DMS 273 (cell line): Measurements from ENCODE around the gene GOT1.

Experiments
- DNase-seq: peaks from one replicate; lab custom pipeline; 2025; ENCODE audit not compliant: unreplicated experiment; lab: John Stamatoyannopoulos, UW

Gene GOT1

DNA sequence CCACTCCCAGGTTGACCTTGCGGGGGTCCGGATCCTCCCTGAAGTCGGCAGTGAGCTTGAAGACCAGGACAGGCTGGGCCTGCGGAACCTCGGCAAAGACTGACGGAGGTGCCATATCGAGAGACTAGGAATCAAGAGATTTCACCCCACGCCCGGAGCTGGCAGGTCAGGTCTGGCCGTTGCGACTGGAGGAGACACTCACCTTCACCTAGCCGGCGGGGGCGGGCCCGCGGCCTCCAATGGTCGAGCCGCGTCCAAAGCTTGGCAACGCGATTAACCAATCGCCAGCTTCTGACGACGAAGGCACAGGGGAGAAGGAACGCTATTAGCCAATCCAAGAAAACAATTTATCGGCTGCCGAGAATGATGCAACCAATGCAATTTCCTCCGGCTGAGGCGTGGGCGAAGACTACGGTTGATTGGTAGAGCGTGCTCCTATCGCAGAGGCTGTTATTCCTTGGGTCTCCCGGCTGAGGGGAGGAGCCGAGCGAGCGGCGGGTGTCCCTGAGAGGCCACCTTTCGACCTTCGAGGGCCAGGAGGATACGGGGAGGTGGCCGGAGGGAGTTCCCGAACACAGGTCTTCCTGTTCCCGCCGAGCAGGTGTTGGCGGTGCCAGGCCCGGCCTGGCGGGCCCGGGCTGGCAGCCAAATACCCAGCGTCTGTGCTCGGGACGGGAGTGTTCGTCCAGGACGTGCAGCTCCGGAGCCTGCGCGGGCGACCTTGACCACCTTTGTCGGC is at the start of gene GOT1:
Gene GOT1 (minus strand): TSS at position 174 of the 739 bp plus-strand sequence. CDS start 59 bp downstream, at position 115.
- DNase-seq = peak; percentile 98

DNA sequence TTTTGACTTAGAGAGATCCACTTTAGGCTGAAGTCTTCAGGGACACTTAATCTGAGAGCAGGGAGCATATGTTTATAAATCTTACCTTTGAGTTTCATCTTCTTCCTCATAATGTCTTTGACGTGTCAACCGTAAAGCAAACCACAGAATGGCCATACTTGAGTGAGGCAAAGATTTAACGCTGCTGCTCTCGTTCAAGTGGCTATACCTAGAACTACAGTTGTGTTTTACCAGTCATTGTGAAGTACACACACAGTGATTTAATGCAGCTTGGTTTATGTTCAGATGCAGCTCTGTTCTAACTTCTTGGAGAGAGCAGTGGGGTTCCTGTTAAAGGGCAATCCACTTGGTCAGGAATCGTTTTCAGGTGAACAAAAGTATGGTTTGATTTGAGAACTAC is 39.9 kb upstream of the GOT1 start:
- no peak for DNase-seq

GRCh38 chr10:99467236-99467999 is 37.0 kb upstream of the GOT1 start:
- DNase-seq = no peak

GRCh38 chr10:99466632-99467223 is 36.3 kb upstream of the GOT1 start:
- DNase-seq = no peak

DNA sequence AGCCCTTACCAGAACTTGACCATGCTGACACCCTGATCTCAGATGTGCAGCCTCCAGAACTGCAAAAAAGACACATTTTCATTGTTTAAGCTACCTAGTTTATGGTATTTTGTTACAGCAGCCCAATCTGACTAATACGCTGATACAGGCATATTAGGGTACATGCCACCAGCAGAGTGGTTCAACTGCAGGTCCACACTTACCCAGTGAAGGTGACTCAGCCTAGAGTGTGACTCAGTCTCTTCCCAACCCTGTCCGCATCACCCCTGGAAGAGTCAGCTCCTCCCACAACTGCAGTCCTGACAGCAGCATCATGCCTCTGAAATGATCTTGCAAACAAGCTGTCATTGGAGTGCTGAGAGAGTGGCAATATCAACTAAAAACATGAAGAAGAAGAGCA is 30.8 kb upstream of the GOT1 start:
- no peak for DNase-seq

GRCh38 chr10:99460070-99460469 is 29.6 kb upstream of the GOT1 start:
- DNase-seq = no peak

DNA sequence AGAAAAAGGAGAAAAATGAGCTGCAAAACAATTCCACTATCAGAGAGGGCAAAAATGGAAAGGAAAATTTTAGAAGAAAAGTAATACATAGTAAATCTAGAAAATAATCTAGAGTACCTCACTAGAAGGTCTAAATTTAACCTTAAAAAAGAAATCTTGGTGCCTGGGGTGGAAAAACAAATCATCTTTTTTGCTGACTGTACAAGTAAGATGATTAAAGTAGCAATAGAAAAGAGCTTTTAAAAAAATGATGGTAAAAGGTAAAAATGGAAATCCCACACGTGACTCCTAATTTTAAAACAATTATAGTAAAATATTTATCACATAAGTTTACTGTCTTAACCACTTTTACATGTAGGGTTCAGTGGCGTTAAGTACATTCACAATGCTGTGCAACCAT is 28.8 kb upstream of the GOT1 start:
- no peak for DNase-seq

DNA sequence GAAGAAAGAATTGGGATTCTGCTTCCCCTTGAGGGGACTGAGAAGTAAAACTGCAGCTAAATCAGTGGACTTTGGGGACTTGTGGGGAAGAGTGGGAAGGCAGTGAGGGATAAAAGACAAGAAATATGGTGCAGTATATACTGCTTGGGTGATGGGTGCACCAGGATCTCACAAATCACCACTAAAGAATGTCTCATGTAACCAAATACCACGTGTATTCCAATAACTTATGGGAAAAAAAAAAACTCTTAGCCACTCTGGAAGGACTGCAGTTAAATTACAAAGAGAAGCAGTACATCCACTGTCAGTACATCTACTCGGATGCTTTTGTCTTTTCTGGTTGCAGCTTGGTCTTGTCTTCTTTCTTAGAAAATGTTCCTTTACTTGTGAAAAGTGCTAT is 27.4 kb upstream of the GOT1 start:
- DNase-seq = no peak

DNA sequence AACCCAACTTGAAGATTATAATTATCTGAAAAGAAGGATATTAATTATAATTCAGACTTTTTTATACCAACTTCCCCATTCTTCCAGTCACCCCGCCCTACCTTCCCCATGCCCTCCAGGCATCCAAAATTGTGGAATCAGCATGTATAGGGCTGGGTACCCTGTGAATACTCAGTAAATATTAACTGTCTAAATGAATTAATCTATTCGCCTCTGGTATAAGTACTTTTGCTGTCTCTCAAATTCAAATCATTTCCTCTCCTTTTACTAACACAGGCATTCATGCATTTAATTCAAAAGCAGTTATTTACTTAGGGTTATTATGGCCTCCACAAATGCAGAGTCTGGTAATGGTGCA is 26.5 kb upstream of the GOT1 start:
- no peak for DNase-seq

GRCh38 chr10:99456207-99456930 is 25.9 kb upstream of the GOT1 start:
- no peak for DNase-seq

GRCh38 chr10:99451981-99452380 is 21.6 kb upstream of the GOT1 start:
- DNase-seq = no peak

DNA sequence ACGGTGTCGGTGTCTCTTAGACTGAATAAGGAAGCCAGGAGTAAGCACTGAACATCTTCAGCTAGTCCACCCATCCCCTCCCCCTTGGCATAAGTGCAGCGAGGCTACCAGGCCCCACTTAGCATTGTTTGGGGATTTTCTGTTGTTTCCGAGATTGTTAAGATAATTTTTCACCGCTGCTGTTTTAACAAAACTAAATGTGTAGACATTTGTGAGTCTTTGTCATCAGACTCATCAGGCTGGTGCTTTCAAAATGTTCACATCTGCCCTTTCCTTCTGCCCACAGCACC is 21.0 kb upstream of the GOT1 start:
- no peak for DNase-seq

GRCh38 chr10:99450624-99451498 is 20.4 kb upstream of the GOT1 start:
- DNase-seq = no peak

GRCh38 chr10:99450156-99450555 is 19.7 kb upstream of the GOT1 start:
- DNase-seq = no peak

DNA sequence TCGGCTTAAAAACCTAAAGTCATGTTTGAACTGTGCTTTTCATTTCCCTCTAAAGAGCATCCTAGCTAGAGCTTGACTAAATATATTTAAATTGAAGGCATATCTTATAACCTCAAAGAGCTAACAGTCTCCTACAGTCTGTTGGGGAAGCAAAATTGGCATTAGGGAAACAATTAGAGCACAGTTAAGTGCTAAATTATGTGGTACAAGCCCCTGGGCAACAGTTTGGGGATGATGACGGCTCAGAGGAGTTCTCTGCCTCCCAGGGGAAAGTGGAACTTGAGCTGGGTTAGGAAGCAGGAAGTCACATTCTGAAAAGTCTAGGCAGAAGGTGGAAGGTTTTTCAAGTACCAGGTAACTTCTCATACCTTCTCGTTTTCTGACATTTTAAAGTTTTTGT is 18.6 kb upstream of the GOT1 start:
- no peak for DNase-seq

- DNase-seq = no peak
Observed at GRCh38 chr10:99444383-99445045, 14.1 kb upstream of the GOT1 start.

DNA sequence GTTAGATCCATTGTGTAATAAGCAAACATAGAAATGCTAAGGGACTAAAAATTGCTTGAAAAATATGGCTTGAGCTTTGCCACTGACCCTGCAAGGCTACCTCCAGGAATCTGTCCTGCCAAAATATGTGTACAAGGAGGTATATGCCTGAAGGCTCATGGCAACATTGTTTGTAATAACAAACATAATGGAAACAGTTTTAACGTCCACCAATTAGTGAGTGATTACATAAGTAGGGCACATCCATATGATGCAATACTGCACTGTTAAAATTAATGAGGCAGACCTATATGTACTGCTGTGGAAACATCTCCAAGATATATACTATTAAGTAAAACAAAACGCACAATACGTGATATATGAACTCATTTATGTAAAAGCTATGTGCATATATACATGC is 13.1 kb upstream of the GOT1 start:
- no peak for DNase-seq

DNA sequence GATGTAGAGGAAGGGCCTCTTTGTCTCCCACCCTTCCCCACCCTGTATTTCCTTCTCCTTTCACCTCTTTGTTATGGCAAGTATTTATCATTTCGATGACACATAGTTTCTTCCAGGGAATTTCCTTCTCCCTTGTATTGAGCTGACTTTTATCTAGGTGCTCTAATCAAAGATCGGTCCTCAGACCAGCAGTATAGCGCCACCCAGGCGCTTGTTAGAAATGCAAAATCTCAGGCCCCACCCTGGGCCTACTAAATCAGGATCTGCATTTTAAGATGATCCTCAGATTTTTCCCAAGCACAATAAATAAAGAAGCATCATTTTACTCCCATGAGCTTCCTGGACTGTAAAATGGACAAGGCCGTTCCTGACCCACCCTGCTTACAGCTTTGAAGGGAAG is 12.0 kb upstream of the GOT1 start:
- no peak for DNase-seq

- no peak for DNase-seq
Observed at GRCh38 chr10:99438890-99439289, 8.5 kb upstream of the GOT1 start.

DNA sequence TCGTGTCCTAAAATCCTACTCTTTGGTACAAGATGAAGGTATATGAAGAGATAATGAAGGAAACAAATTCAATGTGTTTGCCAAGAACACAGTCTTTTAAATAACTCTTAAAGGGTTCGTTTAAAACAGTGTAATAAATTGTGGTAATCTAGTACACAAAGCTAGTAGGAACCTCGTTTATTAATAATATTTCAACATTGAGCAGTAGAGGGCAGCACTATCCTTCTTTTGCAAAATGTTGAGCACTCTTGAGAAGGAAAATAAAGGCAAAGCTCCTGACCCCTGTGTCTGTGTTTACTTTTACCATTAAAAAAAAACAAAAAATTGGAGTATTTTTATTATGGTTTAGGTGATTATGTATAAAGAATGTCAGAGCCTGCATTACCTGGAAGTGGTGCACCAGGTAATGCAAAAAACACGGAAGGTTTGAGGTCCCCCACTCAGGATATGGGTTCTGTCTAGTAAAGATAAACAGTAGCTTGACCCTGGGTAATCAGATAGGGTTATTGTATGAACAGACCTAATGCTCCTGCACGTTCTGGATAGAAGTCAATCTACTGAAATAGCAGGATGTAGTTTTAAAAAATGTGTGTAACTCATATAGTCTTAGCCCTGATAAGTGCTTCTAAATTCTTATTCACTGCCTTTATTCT is 5.7 kb upstream of the GOT1 start:
- peak; percentile 66 for DNase-seq
